Suppressor macrophage (primary cell): ENCODE measurements around the gene NAT8.
A peak's percentile ranks its signal among the peaks of the same experiment; 100 is the strongest.
"Not testable (repeated sequence)": the region's sequence is repeated elsewhere in the genome, so short reads cannot be mapped to it uniquely, and the experiment has no call there.

Source experiments
- DNase-seq, 4 experiments: peaks; one replicate each; pipeline ENCODE4 v3.0.0-alpha.2; 2020 to 2022
- total RNA-seq, 17 experiments: gene quantifications; one replicate each; lab custom pipeline; 2026; ENCODE audit warnings: mixed read lengths in 6 of 17, inconsistent platforms in 3 of 17; lab: John Stamatoyannopoulos, UW

The NAT8 gene
- 0 to 0.44 (median 0) reads per million in 17 experiments for total RNA-seq

GRCh38 chr2:73642338-73643018 is at the start of gene NAT8:
TSS of gene NAT8 (minus strand) at chr2:73642422. CDS start at chr2:73641628, 794 bp downstream.
- DNase-seq, result no peak

- peak; percentile 36 to 54 (median 38) for DNase-seq
These were observed 48.3 kb upstream of the NAT8 start for GRCh38 chr2:73690372-73691088.

- not testable (repeated sequence) for DNase-seq
These were observed 46.3 kb upstream of the NAT8 start for GRCh38 chr2:73688494-73688893.

GRCh38 chr2:73685764-73686438 is 43.7 kb upstream of the NAT8 start:
- no peak for DNase-seq

- DNase-seq, result not testable (repeated sequence)
These were observed 42.7 kb upstream of the NAT8 start for GRCh38 chr2:73684905-73685304.

DNA sequence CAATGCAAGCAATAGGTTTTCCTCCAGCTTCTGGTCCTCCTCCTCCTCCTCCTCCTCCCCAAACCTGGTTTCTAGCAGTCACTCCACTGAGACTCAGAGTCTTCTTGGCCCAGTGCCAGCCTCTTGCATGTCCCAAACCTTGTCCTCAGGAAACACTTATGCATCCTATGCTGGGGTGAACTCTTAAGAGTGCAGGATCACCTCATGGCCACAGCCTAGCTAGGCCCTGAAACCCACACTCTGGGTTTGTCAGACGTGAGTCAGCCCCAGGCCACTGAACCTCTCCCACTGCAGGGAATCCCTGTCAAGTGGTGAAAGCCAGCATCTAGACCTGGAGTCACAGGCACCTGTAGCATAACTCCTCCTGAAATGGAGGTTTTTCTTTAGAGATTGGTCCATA is 42.1 kb upstream of the NAT8 start:
- DNase-seq, result not testable (repeated sequence)

DNA sequence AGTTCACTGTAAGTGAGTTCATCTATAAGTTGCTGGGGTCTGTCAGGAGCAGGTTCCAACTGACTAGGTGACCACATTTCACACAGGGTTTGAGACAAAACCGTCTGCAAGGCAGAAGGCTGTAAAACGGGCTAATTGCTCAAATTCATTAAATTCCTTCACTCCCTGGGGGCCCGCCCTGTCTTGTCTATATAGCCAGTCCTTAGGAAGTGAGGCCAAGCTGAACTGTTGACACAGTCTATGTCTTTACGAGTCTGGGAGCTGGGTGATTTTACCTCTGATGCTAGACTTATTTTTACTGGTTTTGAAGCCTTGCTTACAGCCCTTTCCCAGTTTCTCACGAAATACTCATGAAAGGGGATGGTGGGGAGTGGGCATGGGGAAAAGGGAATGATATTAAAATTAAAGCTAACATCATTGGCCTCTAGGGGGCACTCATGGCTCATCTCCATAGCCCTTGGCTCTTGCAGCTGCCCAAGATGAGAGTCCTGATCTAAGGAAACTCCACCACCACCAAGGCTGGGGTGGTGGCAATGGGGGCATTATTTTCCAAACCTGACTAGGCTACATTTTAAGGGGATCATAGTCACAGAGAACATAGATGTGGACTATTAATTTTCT is 37.8 kb upstream of the NAT8 start:
- DNase-seq, result peak; percentile 62 to 78 (median 72)

GRCh38 chr2:73679237-73679636 is 37.0 kb upstream of the NAT8 start:
- not testable (repeated sequence) for DNase-seq

DNA sequence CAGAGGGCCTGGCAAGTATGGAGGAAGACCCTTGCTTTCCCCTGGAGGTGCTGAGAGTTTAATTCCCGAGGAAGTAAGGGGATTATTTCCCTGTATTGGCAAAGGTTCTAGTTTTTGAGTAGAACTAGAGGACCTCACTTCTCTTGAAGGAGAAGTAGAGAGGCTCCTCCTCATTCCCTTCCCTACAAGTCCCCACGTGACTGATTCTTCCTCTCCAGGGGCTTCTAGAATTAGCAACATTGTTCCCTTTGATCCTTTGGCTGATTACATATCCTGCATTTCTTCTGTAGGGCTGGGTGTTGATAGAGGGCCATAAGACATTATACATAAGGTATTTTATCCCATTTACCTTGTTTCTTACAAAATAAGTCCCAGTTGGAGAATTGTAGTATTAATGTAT is 35.8 kb upstream of the NAT8 start:
- peak in 3 of 4 experiments; percentile 10 to 25 (median 15) for DNase-seq

GRCh38 chr2:73676211-73676610 is 34.0 kb upstream of the NAT8 start:
- DNase-seq, result not testable (repeated sequence)

DNA sequence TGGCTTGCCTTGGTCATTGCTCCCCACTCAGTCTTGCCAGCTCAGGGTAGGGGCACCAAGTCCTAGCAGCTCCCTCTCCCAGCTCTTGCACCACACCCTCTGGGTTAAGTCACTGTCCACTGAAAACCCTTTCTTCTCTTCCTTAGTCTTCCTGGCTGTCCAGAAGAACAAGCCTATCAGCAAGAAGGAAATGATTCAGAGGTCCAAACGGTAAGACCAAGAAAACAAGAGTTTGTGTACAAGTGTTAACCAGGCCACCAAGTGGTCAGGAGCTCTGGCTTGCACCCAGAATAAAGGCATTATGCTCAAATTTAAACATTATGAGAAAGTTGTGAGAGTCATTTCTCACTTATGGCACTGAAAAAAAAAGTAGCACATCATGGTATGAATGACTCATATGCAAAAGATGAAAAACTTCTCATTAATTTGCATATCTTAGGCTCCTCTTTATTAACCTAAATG is 32.5 kb upstream of the NAT8 start:
- DNase-seq, result not testable (repeated sequence)

- not testable (repeated sequence) for DNase-seq
These were observed 27.8 kb upstream of the NAT8 start for GRCh38 chr2:73669976-73670375.

GRCh38 chr2:73667239-73667638 is 25.0 kb upstream of the NAT8 start:
- not testable (repeated sequence) for DNase-seq

GRCh38 chr2:73654175-73654574 is 12.0 kb upstream of the NAT8 start:
- no peak for DNase-seq

- DNase-seq, result no peak
These were observed 10.1 kb upstream of the NAT8 start for GRCh38 chr2:73652348-73652747.

DNA sequence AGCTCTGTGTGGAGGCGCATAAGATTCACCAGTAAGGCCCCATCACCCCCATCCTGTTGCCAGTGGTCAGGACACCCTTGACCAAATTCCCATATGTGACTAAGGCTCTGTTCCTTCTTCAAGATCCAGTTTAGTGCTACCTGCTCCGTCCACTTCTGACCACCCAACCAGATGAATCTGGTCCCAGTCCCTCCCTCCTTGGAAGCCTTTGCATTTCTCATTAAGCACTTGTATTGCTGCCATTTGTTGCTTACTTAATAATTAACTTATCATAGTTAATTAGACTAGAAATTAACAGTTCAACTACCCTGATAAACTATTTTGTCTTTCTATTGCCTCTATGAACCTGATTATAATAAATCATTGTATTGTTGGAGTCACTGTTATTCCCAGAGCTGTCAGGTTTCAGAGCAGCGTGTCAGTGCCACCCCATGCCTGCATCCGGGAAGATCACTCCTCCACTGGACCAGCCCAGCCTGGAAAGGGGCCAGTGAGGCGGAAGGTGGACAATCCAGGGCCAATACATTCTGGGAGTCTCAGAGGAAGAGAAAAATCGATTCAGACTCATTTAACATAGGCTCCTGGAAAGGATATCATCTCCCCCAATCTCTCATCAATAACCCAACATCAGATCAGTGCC is 9.5 kb upstream of the NAT8 start:
- no peak for DNase-seq

GRCh38 chr2:73647690-73648089 is 5.5 kb upstream of the NAT8 start:
- DNase-seq, result not testable (repeated sequence)

DNA sequence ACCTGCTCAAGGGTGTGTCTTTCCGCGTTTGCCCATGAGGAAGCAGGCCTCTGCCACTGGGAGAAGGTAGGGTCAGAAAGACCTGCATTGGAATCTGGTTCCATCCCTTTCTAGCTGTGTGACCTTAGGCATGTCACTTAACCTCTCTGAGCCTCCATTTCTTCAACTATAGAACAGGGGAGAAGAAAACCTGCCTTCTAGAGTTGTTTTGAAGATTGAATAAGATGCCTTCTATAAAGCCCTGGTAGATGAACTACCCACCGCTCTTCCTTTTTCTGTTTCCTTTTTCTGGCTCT is 507 bp downstream of the NAT8 start:
- no peak for DNase-seq

DNA sequence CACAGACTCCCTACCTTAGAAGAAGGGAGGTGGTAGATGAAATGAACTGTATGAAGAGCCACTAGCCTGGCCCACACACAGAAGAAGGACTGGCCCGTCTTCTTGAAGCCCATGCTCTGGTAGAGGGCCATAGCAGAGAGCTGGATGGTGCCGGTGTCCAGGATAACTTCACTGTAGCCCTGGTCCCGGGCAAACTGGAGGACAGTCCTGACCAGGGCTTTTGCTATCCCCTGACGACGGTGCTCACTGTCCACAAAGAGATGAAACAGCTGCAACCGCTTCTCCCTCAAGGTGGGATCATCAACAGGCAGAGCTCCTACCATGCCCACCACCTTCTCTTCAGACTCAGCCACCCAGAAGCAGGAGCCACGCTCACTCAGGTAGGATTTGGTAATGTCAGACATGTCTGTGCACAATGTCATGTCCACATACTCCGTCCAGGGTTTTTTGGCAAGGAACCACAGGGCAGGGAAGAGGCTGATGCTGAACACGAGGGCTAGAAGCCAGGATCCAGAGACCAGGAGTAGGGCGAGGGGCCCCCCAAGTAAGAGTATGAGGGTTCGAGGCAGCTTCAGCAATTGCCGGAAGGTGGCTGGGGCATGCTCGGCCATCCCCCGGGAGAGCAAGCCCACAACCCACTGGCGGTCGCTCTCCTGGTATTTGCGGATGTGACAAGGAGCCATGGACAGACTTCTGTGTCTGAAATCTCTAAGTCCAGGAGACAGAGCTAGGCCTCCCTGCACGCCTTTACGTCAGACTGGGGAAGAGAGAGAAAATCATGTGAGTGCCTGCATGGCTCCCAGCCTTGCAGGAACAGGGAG is 1.1 kb downstream of the NAT8 start:
- DNase-seq, result no peak

DNA sequence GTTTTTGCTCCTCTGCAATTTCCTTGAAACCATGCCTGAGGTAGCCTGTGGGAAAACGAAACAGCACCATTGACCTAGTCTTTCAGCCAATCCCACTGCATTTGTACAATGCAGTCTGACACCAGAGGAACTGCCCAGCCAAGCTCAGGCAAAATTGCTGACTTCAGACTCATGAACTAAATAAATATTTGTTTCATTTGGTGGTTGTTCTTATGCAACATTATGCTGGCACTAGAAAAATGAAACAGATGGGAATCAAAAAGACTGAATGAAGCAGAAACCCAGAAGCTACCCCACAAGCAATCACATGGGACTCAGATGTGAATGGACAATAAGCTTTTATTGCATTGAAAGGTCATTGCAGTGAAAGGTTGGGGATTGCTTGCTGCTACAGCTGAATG is 1.7 kb downstream of the NAT8 start:
- peak; percentile 5 to 29 (median 16) for DNase-seq

GRCh38 chr2:73638429-73638828 is 3.8 kb downstream of the NAT8 start:
- DNase-seq, result no peak

DNA sequence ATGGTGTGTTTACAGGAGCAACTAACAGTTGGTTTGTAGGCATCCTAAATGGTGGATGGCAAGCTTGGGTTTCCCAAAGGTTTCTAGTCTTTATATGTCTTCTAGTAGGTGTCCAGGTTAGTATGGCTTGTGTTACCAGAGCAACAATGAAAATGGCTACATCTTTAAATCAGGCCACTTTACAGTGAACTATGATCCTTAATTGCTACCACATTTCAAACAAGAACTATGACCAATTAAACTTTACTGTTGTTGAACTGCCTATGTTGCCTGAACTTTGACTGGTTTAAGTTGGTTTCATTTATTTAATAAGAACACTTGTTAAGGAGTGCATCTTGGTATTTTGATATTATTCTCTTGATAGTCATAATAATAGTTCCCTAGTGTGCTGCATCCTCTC is 5.2 kb downstream of the NAT8 start:
- not testable (repeated sequence) for DNase-seq
